Lower leg skin (tissue), 4 donors: Measurements from ENCODE around the gene CCDC32. TPM values are rescaled to one million over a fixed set of nuclear protein-coding genes. Genes with fewer than 3 reads are reported as not detected.
"Not testable (repeated sequence)": the region's sequence is repeated elsewhere in the genome, so short reads cannot be mapped to it uniquely, and the experiment has no call there.

Source experiments
- DNase-seq, 2 donors: peaks; one replicate each; pipeline ENCODE4 v3.0.0-alpha.2; 2019; ENCODE audit warnings: low spot score in 2 of 2
- H3K4me3 ChIP-seq: fragments of 200-600 bp; sonication (generic); 2 replicates; pipeline ENCODE4 v1.5.1; 2017; ENCODE audit warnings: mild to moderate bottlenecking, low read depth; ENCODE audit not compliant: poor library complexity, severe bottlenecking
- CTCF ChIP-seq, 3 donors: fragments of 450-650 bp; IDR thresholded peaks; one replicate each; pipeline ENCODE4 v1.5.1; 2016; ENCODE audit warnings: antibody characterized with exemption in 3 of 3, mild to moderate bottlenecking in 3 of 3, moderate library complexity in 2 of 3
- POLR2A ChIP-seq, 2 donors: fragments of 450-650 bp; IDR thresholded peaks; one replicate each; pipeline ENCODE4 v1.6.1; 2016 to 2017; ENCODE audit warnings: antibody characterized with exemption in 2 of 2, mild to moderate bottlenecking in 1 of 2, moderate library complexity in 1 of 2
- WGBS, 2 donors: methylation state at CpG; one replicate each; pipeline ENCODE4 v1.1.5; 2018; 5-methylcytosine and 5-hydroxymethylcytosine counted together
- intact Hi-C: fragments of 100-400 bp; cut with DNase I; formaldehyde crosslinking; loops from one replicate; pipeline ENCODE4 v1.15.0; 2023; ENCODE audit warnings: low total_unique reads
- total RNA-seq, 4 donors: library from RNA; depleted of rRNA; stranded (reverse); fragments of >200 nt; gene quantifications; one replicate each; pipeline ENCODE4 v1.1.0, GENCODE V29; 2016

The CCDC32 gene
- total RNA-seq, 4 donors from 2014 or later, result 9.4 to 30.6 (median 20.6) TPM

GRCh38 chr15:40593588-40594428 lies 29.0 kb upstream of the CCDC32 start, which contains the start of gene KNL1:
KNL1 (plus strand) TSS chr15:40594249; CDS start chr15:40602932, 8,683 bp downstream.
- 3% methylated on average over 39 of the region's 41 CpGs for WGBS, 2 donors
- peak within 1 kb of the TSS; percentile 49 for H3K4me3 ChIP-seq
- TF ChIP-seq POLR2A (IDR thresholded peaks at IDR 0.05), result no peak
- intact Hi-C loops, result no loop called here
- DNase-seq, result peak; percentile 96 to 97

- WGBS, 2 donors, result 44 to 49% methylated on average over 2 of the region's 2 CpGs
- DNase-seq, result no peak
- no peak overlapping the region for H3K4me3 ChIP-seq
- TF ChIP-seq POLR2A (IDR thresholded peaks at IDR 0.05) (no peak), CTCF (IDR thresholded peaks at IDR 0.05) (no peak)
- intact Hi-C loops, result no loop called here
These were observed 28.3 kb upstream of the CCDC32 start for GRCh38 chr15:40593165-40593564.

GRCh38 chr15:40591389-40591788 lies 26.5 kb upstream of the CCDC32 start:
- intact Hi-C loops, result no loop called here
- no peak for DNase-seq
- H3K4me3 ChIP-seq, result no peak overlapping the region
- TF ChIP-seq POLR2A (IDR thresholded peaks at IDR 0.05), result no peak
- TF ChIP-seq CTCF (IDR thresholded peaks at IDR 0.05), result no peak
- 72 to 73% methylated on average over 8 of the region's 8 CpGs for WGBS, 2 donors

- TF ChIP-seq POLR2A (IDR thresholded peaks at IDR 0.05) (no peak), CTCF (IDR thresholded peaks at IDR 0.05) (no peak)
- no peak for DNase-seq
- no peak overlapping the region for H3K4me3 ChIP-seq
- WGBS, 2 donors, result 61 to 67% methylated on average over 12 of the region's 12 CpGs
- intact Hi-C loops, result no loop called here
These were observed 25.8 kb upstream of the CCDC32 start for GRCh38 chr15:40590667-40591050.

- intact Hi-C loops, result no loop called here
- TF ChIP-seq POLR2A (IDR thresholded peaks at IDR 0.05) (no peak), CTCF (IDR thresholded peaks at IDR 0.05) (no peak)
- 43 to 45% methylated on average over 2 of the region's 2 CpGs for WGBS, 2 donors
- H3K4me3 ChIP-seq, result no peak overlapping the region
- no peak for DNase-seq
These were observed 19.3 kb upstream of the CCDC32 start for GRCh38 chr15:40584191-40584590.

GRCh38 chr15:40582726-40583246 lies 17.9 kb upstream of the CCDC32 start:
- no peak for DNase-seq
- 58 to 80% methylated on average over 8 of the region's 8 CpGs for WGBS, 2 donors
- H3K4me3 ChIP-seq, result no peak overlapping the region
- TF ChIP-seq POLR2A (IDR thresholded peaks at IDR 0.05) (no peak), CTCF (IDR thresholded peaks at IDR 0.05) (no peak)
- intact Hi-C loops, result no loop called here

GRCh38 chr15:40581796-40582195 lies 17.0 kb upstream of the CCDC32 start:
- intact Hi-C loops, DNase-seq, H3K4me3 ChIP-seq: not testable (repeated sequence)
- WGBS, 2 donors, result 79 to 89% methylated on average over 2 of the region's 2 CpGs
